Medulla oblongata (tissue), 1 donor: ENCODE results near the gene MRPL36.
"Not testable (repeated sequence)": the region's sequence is repeated elsewhere in the genome, so short reads cannot be mapped to it uniquely, and the experiment has no call there.

Experiments
- DNase-seq: peaks from one replicate; pipeline ENCODE4 v3.0.0-alpha.2; 2015; ENCODE audit errors: extremely low spot score

MRPL36 gene

DNA sequence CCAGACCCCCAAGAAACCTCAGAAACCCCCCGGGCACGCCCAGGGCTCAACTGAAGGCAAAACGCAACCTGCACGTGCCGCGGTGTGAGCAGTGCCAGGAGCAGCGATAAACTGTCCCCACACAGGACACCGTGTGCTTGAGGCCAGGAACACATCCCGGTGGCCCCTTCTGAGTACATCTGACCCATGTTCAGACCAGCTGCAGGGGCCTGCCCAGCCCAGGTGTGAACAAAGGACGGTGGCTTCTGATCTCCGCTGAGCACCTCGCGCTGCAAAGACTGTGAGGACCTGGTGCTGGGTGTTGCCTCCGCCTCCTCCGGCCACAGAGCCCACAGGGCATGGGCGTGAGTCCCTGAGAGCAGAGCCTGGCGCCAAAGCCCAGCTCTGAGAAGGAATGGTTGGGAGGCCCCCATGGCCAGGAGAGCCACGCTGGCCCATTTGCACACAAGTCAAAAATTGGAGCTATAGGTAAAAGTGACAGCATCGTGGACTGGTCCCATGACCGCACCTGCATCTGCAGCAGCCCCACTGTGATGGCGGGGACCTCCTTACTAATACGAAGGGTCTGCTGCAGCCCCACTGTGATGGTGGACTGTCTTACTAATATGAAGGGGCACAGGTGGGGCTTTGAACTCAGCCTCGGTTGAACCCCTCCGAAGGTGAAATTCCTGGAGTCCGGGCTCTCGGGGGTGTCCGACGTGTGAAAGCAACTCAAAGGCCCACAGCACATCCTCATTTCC, 33.0 kb upstream of the MRPL36 start:
- DNase-seq = no peak

DNA sequence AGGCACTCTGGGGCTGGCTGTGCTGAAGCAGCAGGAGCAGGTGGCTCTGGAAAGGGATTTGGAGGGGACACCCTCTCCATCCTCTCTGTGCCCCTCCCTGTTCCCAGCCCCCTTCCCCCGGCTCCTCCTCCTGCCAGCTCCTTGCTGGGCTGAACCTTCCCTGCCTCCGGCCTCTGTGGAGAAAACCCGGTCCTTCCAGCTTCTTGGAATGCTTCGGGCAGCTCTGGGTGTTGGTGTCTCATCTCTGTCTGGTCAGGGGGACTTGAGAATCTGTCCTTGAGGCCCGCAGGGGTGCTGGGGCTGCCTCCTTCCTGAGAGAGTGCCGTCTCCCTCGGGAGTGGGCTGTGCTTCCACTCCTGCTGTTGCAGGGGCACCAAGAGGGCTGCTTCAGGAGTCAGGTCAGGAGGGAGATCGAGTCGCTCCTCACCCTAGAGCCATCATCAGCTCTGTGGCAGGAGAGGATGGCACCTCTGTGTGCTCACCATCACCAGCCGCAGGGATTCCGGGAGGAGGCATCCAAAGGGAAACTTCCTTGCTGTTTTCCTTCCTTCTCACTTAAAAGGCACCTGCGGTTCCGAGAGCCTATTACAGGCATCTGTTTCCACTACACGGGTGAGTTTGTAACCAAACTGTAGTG, 32.2 kb upstream of the MRPL36 start:
- no peak for DNase-seq

DNA sequence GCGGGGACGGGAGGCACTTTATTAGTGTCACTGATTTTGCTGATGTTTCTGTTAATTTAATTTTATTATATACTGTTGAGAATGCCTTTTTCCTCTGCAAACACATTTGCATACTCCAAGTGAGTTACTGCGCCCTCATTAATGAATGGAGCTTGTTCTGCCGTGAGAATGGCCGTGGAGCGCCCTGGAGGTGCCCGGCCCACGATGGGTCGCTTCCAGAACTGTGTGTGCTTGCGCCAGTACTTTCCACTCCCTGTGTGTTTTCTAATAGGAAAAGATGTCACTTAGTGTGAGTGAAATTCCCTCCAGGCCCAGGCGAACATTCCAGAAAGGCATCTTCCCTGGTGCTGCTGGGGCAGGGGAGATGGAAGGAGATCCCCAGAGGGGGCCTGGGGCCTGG, 31.6 kb upstream of the MRPL36 start:
- no peak for DNase-seq

GRCh38 chr5:1830571-1831228, 31.1 kb upstream of the MRPL36 start:
- DNase-seq = no peak

GRCh38 chr5:1827886-1828397, 28.3 kb upstream of the MRPL36 start:
- no peak for DNase-seq

- no peak for DNase-seq
Observed at GRCh38 chr5:1827025-1827885, 27.6 kb upstream of the MRPL36 start.

- no peak for DNase-seq
Observed at GRCh38 chr5:1826235-1826980, 26.8 kb upstream of the MRPL36 start.

- no peak for DNase-seq
Observed at GRCh38 chr5:1824903-1825841, 25.5 kb upstream of the MRPL36 start.

GRCh38 chr5:1824109-1824821, 24.6 kb upstream of the MRPL36 start:
- DNase-seq = no peak

DNA sequence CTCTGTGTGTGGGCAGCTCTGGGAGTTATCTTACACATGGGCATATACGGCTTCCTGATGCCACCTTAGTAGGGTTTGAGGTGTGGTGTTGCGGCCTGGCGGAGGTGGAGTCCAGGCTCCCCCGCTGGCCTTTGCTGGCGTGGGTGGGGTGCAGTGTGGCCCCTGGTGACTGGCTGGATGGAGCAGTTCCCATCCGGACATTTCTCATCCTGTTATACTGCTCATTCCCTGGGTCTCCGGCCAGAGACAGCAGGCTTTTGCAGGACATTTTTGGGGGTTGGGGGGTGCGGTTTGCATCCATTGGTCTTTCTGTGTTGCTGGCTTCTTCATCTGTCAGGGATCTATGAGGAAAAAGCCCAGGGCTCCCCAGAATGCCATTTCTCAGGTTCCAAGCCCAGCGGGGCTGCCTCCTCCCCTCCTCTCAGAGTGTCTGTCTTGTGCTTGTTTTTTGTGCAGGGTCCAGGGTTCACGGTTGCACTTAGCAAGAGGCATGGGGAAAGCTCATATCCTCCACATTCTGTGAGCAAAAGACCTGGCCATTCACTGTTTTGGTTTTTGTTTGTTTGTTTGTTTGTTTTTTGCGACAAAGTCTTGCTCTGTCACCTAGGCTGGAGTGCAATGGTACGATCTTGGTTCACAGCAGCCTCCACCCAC, 23.9 kb upstream of the MRPL36 start:
- no peak for DNase-seq

DNA sequence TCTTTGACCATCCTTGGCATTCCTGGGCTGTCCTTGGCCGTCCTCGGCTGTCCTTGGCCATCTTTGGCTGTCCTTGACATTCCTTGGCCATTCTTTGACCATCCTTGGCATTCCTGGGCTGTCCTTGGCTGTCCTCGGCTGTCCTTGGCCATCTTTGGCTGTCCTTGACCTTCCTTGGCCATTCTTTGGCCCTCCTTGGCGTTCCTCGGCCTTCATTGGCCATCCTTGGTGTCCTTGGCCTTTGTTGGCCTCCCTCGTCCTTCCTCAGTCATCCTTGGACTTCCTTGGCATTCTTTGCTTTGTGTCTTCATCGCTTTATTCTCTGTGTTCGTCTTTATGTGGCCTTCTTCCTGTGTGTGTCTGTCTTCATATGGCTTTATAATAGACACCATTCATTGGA, 22.2 kb upstream of the MRPL36 start:
- no peak for DNase-seq

DNA sequence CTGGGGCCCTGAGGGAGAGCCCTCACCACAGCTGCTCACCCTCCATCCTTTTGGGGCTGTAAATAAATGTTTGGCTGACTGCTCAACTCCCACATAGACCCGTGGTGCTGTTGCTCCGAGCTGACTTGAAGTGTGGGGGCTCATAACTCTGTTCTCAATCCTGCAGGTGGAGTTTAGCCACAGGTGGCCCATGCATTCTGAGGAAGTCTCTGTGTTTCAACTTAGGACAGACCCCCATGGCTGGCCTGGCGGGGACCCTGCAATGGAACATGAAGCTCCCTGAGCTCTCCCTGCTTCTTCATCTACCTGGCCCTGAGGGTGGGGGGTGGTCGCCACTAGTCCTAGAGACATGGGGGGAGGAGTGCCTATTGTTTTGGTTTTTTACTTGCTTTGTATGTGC, 21.3 kb upstream of the MRPL36 start:
- DNase-seq = no peak

DNA sequence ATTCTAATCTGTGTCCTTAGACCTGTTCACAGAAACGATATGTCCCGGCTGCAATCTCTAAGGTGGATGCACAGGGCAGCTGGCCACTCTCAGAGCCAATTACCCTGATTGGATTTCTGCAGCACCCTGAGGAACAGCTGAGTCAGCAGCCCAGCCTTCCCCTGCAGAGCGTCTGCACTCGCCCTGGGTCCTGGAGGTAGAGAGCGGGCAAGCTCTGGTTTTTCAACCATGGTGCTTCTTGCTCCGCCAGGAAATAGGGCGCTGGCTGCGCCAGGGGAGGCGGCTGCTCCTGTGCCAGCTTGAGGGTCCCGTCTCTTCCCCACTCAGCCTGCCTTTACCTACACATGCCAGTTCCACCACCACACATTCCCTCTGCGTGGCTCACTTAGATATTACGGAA, 20.7 kb upstream of the MRPL36 start:
- DNase-seq = no peak

GRCh38 chr5:1819458-1819857, 19.8 kb upstream of the MRPL36 start:
- no peak for DNase-seq

DNA sequence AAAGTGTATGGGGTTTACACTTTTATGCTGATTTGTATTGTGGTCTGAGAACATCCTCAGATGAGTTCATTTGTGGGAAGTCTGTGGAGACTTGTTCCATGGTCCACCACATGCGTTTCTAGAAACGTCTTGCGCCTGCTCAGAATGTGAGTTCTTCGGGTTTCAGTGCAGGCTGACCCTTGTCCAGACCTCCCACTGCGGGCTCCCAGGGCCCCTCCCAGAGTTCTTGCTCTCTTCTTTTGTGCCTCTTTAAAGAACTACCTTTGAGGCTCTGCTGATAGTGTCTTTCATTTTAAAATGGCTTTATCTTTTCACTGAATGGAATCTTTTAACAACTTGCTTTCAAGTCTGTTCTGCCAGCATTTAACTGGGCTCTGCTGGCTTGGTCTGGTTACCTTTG, 19.1 kb upstream of the MRPL36 start:
- DNase-seq = no peak

GRCh38 chr5:1817261-1818043, 17.8 kb upstream of the MRPL36 start:
- no peak for DNase-seq

DNA sequence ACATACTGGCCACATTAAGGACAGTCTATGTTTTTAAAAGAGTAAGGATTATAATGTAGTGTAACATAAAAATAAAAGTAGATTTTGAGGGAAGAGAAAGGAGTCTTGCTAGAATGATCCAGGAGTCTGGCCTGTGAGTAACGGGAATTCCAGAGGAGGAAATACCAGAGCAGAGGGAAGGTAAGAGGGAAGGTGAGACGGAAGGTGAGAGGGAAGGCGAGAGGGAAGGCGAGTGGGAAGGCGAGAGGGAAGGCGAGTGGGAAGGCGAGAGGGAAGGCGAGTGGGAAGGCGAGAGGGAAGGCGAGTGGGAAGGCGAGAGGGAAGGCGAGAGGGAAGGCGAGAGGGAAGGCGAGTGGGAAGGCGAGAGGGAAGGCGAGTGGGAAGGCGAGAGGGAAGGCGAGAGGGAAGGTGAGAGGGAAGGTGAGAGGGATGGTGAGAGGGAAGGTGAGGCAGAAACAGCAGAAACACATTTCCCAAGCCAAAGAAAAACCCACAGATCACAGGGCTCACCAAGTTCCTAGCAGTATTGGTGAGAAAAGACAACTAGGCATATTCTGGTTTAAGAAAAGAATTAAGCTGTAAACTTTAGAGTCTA, 17.0 kb upstream of the MRPL36 start:
- not testable (repeated sequence) for DNase-seq

- no peak for DNase-seq
Observed at GRCh38 chr5:1815881-1816292, 16.2 kb upstream of the MRPL36 start.
